ENCODE data around the gene CACNA2D1. TPM values are rescaled to one million over a fixed set of nuclear protein-coding genes. Genes with fewer than 3 reads are reported as not detected.

The CACNA2D1 gene
- total RNA-seq, 4 donors from 2014 or later = 41.8 to 125 (median 56.2) TPM

DNA sequence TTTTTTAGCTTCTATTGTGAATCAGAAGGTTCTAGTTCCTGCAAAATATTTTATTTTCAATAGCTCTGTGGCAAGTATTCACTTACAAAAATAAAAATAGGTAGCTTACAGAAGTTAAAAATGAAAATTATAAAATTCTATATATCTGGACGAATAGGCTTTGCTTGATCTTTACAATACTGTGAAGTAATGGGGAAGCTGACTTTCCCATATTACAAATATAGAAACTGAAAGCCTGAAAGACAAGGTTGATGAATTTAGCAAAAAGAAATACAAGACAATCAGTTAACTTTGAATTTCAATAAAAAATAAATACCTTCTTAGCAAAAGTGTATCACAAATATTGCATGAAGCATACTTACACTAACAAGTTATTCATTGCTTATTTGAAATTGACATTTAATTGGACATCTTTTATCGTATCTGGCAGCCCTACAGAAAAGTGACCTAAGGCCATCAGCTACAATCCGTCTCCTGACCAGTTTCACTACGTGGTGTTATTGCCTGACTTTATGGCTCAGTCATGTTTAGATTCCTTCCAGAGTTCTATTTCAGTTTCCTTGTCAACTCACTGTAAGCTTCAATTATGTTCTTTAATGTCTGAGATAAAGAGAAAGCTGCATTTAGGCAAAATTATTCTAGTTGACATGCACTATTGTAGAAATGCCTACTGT lies 363.2 kb downstream of the CACNA2D1 start:
- TF ChIP-seq, protein P1, sequence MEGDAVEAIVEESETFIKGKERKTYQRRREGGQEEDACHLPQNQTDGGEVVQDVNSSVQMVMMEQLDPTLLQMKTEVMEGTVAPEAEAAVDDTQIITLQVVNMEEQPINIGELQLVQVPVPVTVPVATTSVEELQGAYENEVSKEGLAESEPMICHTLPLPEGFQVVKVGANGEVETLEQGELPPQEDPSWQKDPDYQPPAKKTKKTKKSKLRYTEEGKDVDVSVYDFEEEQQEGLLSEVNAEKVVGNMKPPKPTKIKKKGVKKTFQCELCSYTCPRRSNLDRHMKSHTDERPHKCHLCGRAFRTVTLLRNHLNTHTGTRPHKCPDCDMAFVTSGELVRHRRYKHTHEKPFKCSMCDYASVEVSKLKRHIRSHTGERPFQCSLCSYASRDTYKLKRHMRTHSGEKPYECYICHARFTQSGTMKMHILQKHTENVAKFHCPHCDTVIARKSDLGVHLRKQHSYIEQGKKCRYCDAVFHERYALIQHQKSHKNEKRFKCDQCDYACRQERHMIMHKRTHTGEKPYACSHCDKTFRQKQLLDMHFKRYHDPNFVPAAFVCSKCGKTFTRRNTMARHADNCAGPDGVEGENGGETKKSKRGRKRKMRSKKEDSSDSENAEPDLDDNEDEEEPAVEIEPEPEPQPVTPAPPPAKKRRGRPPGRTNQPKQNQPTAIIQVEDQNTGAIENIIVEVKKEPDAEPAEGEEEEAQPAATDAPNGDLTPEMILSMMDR (IDR thresholded peaks at IDR 0.05; ENCODE audit: low read depth) = no peak

DNA sequence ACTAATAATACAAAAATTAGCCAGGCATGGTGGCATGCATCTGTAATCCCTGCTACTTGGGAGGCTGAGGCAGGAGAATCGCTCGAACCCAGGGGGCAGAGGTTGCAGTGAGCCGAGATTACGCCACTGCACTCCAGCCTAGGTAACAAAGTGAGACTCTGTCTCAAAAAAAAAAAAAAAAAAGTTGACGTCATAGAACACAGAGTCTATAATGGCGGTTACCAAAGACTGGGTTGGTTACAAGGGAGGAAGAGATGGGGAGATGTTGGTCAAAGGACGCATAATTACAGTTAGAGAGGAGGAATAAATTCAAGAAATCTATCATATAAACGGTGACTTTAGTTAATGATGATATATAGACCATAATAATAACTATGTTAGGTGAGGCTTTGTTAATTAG lies 364.1 kb downstream of the CACNA2D1 start:
- TF ChIP-seq, protein P1 (IDR thresholded peaks at IDR 0.05; ENCODE audit: low read depth) = no peak

DNA sequence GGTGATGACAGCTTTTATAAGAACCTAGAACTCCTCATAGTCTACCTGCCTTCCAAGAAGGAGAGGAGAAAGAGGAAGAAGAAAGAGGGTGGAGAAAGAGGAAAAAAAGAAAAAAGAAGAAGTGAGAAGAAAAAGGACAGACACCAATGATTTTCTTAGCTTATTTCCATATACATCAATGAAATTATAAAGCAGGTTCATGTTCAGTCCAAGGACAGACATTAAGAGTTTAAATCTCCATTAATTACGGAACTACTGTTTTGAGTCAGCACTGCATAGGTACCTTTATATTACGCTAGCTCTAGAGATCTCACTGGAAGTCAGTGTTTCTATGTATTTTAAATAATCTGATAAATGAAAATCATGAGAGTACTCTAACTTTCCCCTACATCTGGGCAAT lies 364.8 kb downstream of the CACNA2D1 start:
- TF ChIP-seq, protein P1 (IDR thresholded peaks at IDR 0.05; ENCODE audit: low read depth) = no peak

DNA sequence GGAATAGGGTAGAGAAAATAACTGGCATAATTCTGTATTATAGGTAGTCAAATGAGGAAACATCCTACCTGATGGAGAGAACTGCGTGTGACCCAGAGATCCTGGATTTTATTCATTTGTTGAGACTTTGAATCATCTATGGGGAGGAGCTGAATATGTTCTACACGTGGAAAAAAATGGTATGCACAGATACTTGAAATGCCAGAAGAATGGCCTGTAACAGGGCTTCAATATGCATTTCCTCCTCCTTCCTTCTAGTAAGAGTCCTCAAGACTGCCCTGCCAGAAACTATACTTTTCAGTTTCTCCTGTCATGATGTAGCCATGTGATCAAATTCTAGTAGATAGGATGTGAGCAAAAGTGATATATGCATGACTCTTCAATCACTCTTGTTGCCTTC lies 372.1 kb downstream of the CACNA2D1 start:
- TF ChIP-seq, protein P1 (IDR thresholded peaks at IDR 0.05; ENCODE audit: low read depth) = no peak

DNA sequence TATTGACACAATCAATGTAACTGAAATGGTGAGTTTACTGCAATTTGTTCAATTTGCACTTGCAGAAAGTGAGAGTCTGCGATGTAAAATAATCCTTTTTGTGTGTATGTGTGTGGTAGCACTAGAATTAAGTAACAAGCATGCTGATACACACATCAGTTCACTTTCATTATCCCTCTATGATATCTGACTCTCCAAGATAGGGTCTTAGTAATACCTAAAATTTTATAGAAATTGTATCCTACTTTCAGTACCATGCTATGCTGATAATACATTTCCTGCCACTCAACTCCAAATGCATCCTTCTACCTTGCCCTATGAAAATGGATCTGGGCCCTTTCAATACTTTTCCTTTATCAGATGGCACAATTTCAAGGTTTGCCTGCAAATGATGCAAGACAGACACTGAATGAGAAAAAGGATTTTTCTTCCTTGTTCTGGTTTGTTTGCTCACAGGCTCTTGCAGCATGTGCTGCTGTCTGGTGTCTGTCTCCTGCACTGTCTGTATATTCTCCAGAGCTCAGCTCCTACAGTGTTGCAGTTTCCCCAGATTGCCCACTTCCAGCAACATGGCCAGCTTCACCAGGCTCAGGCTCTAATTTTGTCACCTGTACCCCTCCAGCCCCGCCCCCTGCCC lies 375.8 kb downstream of the CACNA2D1 start:
- TF ChIP-seq, protein P1 (IDR thresholded peaks at IDR 0.05; ENCODE audit: low read depth) = no peak

DNA sequence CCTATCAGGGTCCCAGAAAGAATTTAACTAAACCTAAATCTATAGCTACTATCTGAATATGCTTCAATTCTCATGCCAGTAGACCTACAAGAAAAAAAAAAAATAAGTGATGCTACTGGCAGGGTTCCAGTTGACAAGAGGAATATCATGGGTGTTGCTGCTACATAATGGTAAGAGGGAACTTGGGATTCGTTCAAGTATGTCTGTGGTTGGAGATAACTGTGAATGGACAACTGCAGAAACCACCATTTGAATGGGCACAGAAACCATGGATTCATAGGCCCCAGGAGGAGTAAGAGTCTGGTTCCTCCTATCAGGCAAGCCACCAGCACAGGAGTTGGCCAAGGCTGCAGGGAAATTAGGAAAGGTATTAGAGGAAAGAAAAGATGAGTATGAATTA lies 386.1 kb downstream of the CACNA2D1 start:
- TF ChIP-seq, protein P1 (IDR thresholded peaks at IDR 0.05; ENCODE audit: low read depth) = no peak

DNA sequence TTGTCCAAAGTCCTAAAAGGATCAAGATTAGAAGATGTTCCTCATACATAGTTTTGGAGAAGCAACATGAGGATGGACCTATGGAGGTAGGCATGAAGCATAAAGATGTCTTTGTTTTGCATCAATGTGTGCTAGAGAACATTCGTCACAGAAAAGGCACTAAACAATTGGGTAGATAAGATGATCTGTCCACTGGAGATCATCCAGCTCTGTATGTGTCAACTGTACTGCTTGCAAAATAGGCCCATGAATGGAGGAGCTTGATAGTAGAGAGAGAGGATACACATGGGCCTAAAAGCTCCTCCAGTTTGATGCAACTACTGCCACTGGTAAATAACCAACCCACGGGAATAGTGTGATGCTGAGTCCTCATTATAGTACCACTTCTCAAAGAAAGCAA lies 387.3 kb downstream of the CACNA2D1 start:
- TF ChIP-seq, protein P1 (IDR thresholded peaks at IDR 0.05; ENCODE audit: low read depth) = no peak
